Dermis blood vessel endothelial cell (primary cell): ENCODE data around the gene USP31. TPM values are rescaled to one million over a fixed set of nuclear protein-coding genes. Genes with fewer than 3 reads are reported as not detected.

Source experiments
- DNase-seq: peaks from one replicate; pipeline ENCODE4 v3.0.0; 2010
- total RNA-seq: library from RNA; depleted of rRNA; stranded (reverse); fragments of >200 nt; gene quantifications from 2 replicates; pipeline ENCODE4 v1.2.3, GENCODE V29; 2014

Gene USP31
- total RNA-seq, 1 donor from 2014 or later, result 43.7 TPM

DNA sequence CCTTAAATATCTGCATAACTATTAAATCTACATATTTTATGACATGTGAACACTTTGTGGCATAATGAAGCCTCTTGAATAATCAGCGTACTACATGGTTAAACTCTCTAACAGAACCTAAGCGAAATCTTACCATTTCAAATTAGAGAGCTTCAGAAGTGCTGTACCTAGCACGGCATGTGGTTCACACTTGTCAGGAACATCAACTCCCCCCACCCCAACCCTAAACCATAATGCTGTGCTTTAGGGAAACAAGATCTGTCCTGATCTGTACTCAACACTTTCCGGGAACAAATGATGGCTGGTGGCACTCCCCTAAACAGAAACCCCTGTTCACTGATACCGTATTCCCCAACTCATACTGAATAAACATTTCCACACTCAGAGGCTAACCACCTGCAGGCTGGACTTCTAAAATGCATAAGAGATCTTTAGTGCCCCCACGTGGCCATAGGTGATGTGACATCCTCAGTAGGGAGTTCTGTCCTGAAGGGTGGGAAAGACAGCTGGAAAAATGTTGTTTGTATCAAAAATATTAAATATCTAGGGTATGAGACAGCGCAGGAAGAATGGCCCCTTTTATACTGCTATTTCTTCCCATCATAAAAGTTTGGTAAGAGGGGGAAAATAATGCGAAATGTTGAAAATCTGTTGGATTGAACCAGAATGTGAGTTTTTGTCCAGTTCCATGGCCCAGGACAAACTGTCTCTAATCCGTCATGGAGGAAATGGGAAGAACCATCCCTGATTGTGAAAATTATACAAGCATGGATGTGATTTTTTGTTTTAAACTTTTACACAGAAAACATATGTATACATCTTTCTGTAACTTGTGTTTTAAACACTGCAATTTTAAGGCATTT, 88.6 kb downstream of the USP31 start:
- peak; percentile 86 for DNase-seq

DNA sequence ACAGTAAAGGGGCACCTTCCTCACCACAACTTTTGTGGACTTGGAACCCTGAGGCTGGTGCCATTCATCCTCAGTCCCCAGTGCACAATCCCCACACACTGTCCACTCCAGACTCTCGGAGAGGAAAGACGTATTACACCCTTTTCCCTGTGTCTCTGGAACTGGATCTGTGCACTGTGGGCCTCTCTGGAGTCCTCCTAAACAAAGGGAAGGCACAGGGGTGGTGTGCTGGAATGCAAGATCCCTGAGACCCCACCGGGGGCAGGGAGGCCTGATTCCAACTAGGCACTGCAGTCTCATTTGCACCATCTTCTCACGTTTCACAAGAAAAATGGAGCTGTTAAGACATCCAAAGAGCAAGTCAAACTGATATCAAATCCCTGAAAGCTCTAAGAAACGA, 89.8 kb downstream of the USP31 start:
- no peak for DNase-seq

DNA sequence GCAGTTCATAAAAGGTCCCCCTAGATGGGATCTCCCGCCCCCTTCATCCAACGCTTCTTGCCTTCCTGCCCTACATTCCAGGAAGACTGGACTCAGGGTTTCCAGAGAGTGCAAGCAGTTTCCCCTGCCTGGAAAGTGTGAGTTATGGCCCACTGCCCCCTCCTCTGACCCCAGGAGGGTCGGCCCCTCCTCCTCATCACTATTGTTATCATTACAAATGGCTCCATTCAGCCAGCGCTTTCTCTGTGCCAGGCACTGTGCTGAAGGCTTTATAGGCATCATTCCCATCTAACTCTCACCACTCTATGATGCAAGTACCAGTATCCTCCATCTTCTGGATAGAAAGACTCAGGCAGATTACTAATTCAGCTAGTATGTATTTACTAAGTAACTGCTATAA, 90.7 kb downstream of the USP31 start:
- DNase-seq, result no peak

DNA sequence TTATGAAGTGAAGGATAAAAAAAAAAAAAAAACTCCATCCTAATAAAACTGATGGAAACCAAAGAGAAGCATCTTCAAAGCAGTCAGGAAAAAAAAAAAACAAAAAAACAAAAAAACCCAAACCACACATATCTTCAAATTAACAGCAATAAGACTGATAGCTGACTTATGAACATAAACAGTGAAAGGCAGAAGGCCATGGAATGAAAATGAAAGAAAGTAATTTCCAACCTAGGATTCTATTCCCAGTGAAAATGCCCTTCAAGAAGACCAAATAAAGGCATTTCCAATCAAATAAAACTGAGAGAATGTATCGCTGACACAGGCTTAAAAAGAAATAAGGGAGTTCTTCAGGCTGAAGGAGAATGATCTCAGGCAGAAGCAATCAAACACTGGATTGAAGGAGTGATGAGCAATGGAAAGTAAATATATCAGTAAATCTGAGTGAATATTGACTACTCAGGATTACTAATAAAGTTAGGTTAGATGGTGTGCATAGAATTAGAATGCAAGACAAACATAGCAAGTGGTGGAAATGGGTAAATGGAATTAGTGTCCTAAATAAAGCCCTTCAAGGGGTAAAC, 92.1 kb downstream of the USP31 start:
- DNase-seq, result no peak

DNA sequence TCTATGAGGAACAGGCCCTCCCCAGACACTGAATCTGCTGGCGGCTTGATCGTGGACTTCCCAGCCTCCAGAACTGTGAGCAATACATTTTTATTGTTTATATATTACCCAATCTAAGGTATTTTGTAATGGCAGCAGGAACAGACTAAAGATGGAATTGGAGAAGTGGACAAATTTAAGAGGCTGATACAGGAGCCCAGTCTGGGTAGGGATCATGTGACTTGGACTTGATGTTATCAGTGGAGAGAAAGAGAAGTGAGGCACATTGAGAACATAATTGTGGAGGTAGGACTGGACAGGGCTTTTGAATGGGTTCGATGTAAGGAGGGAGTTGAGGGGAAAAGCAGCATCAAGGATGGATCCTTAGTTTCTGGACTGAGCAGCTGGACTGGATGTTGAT, 93.8 kb downstream of the USP31 start:
- no peak for DNase-seq

DNA sequence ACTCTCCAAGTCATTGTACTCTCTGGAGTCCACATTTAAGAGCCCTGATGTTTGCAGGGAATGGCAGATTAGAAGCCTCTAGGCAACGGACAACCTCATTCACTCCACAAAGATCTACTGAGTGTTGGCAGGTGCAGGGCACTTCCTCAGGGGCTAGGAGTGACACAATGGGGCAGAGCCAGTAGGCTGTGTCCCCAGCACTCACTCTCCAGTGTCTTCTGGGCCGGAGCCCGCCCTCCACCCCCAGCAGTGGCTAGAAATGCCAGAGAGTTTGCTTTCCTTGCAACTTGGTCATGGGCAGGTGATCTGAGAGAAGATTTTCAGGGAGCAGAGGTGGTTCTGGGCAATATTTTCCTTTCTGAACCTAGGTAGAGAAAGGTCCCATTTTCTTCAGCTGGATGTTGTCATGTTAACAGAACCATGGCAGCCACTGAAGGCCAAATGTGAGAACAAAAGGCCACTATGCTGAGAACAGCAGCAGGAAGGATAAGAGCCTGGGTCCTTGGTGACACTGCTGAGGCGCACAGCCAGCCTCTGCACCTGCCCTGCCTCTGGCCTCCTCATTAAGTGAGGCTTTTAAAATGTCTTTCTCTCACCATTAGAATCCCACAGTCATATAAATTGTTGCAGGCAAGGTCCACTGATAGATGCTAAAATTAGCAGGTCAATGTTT, 96.2 kb downstream of the USP31 start:
- no peak for DNase-seq

DNA sequence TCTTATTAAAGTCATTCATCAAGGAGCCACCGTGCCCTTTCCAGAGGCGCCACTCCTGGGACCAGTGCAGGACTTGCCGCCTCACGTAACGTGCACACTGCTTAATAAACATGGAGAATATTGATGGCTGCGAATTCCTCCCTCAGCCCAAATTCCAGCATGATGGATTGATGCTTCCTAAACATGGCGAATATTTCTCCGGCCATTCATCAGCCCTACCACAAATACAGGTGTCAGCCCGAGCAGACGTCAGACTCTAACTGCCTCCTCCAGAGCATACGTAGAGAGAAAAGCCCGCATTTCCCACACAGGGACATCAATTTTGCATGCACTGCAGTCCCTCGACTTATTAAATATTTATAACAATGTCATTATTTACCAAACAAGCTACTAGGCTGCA, 97.0 kb downstream of the USP31 start:
- no peak for DNase-seq

DNA sequence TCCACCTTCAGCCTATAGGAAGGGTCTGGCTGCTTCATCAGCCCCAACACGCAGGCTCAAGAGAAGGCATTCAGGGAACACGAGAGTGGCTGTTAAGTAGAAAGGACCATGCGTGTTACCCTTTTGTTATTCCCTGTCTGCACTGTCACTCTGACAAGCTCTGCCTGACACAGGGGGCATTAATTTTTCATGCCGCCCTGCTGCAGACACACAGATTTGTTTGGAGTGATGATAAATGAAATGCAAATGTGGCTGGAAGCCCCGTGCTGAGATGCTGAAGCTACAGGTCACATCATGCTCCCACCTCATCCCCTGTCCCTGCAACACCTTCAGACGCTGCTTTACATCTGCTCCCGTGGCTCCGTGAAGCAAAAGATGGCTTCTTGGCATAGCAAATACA, 97.7 kb downstream of the USP31 start:
- no peak for DNase-seq

DNA sequence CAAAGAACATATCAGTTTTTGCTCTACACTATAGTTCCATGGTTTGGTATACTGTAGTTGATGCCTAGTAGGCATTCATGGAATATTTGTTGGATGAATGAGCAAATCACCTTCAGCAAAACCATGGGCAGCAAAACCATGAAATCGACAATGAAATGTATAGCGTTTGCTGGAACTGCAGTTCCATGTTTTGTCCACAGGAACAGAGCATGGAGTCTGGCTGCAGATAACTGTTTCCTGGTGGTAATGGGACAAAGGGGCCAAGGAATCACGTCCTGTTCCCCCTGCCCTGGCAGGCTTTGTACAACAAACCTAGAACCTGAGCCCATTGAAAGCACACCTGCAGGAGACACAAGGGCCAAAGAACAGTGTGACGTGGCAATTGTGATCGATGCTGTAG, 101.1 kb downstream of the USP31 start:
- DNase-seq, result no peak

DNA sequence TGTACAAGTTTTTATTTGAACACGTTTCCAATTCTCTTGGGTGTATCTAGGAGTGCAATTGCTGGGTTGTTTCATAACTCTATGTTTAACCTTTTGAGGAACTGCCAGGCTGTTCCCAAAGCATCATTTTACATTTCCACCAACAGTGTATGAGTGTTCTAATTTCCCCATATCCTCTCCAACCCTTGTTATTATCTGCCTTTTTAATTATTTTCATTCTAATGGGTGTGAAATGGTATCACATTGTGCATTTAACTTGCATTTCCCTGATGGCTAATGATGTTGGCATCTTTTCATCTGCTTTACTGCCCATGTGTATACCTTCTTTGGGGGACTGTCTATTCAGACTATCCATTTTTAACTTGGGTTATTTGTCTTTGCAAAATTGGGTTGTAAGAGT, 104.2 kb downstream of the USP31 start:
- no peak for DNase-seq

DNA sequence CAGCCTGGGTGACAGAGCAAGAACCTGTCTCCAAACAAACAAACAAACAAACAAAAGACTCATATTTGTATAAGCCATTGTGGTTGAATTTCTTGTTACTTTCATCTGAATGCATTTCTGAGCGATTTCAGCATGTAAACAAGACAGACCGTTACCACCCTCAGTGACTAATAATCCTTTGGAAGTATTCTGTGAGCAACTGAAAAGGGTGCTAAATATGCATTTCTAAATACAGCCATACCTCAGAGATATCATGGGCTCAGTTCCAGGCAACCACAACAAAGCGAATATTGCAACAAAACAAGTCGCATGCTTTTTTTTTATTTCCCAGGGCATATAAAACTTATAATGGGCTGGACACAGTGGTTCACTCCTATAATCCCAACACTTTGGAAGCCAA, 109.0 kb downstream of the USP31 start:
- no peak for DNase-seq

DNA sequence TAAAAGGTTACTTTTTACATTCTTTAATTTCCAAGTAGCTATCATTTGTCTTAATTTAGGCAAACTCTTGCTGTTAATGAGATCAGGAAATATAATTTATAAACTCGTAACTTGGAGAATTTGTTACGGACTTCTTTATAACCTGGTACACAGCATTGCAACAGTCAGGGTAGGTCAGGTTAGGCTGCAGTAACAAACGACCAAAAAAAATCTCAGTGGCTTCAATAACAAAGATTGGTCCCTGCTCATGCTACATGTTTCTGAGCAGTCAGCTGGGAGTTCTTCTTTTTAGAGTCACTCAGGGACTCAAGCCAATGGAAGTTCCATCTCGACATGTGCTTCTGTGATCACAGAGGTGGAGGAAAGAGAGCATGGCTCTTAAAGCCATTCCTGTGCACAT, 110.1 kb downstream of the USP31 start:
- DNase-seq, result no peak

DNA sequence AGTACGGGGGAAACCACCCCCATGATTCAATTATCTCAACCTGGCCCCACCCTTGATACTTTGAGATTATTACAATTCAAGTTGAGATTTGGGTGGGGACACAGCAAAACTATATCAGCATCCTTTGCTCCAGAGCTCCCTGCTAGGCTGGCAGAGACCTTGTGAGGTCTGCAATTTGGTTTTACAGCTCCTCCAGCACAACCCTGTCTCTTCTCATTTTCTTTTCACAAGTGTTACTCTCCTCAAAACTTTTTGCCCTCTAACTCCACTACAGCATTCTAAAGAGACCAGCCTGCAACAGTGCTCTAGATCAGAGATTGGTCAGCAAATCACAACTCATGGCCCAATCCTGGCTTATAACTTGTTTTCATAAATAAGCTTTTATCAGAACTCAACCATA, 114.0 kb downstream of the USP31 start:
- DNase-seq, result no peak

DNA sequence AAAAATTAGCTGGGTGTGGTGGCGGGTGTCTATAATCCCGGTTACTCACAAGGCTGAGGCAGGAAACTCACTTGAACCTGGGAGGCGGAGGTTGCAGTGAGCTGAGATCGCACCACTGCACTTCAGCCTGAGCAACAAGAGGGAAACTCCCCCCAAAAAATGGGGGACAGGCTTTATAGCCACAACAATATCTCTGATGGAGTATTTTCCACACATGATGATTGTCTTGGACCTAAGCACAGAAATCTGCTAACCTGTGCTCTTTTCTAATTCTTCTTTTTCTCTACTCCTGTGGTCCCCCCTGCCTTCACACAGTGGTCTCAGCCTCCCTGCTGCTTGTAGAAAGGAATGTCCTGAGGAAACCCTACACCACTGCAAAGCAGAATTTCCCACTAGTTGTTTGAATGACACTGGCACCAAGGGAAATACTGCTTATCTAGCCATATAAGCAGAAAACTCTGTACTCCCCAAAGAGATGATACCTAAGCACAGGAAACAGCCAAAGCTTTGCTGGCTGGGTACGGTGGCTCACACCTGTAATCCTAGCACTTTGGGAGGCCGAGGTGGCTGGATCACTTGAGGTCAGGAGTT, 117.6 kb downstream of the USP31 start:
- DNase-seq, result no peak

DNA sequence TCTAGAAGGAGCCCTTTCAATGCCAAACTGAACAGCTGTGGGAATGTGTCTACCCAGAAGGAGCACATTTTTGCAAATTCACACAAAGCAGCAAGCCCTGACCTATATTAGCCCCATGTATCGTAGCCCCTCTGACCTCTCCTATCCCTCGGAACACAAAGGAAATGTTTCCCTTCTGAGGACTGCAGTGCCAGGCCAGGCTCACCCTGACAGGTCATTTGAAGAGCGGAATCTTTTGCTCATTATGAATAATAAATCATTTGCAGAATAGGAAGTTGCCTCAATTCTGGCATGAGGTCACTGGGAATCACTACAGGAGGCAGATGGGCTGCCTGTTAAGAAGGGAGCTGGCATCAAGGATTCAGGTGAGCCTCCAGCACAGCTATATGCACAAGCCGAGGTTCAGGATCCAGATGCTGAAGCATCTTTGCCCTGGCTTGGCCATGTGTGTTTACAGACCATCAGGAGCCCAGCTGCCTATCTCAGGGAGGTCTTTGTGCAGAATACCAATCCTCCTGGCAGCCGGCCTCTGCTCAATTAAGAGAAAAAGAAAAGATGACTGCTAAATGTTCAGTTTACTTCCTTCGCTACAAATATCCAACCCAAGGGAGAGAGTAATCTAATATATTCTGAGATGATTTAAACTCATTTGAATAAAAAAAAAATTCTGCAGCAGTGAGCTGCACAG, 119.4 kb downstream of the USP31 start:
- DNase-seq, result no peak

DNA sequence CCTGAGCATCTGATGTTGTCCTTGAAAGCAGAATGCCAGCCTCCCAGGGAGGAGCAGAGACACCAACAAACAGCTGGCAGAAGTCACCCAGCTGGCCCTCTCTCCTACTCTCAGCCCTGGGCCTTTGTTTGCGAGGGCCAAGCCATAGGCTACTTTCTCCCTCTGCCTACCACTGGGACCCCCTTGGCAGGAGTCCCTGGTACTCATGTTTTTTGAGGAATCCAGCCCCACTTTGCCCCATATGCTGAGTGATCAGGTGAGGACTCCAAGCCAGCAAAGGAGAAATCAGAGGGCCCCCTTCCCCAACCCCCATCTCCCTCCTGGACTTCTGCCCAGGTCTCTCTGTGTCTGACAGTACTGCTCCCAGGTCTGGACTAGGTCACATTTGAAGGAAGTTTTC, 121.9 kb downstream of the USP31 start:
- DNase-seq, result no peak

DNA sequence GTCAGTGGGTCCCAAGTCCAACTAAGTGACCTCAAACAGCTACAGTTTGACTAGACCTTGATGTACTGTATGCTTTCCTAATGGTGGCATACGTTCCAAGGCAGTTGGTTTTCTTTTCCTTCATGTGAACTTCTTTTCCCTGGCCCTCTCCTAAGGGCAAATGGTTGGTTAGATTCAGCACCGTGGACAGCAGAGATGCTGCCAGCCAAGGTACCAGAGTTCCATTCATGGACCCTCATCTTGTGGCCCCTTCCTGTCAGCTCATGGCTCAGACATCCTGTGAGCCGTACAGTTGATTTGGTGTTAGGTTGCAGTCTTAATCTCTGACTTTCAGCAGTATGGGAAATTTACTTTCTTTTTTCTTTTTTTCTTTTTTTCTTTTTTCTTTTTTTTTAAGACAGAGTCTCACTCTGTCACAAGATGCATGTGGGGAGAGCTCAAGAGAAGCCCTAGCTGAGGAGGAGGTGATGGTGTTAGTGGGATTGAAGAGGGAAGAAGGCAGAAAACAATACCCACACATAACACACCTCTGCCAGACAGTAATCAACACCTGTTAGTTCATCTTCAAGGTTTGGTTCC, 122.4 kb downstream of the USP31 start:
- peak; percentile 39 for DNase-seq

DNA sequence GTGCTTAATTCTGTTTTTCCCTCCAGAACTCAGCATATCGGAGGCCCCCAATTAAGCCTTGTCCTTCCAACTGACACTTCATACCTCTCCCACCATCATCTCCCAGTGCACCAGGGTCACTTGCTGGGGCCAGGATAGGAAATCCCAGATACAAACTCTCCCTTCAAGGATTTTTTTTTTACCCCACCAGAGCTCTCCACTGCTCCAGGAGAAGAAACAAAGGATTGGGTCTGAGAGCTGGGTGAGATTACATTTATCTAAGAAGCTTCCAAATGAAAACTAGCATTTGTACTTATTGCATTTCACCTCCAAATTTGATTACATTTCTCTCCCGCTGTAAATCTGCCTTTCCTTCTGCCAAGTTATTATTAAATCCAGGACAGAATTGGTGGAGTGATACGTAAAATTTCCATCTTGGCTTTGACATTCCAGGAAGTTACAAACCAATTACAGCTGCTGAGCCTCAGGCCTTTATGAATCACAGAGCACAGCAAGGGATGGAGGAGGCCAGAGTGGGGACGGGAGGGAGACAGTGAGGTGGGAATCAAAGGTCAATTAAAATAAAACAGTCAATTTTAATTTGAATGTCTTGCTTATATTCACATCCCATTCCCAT, 123.5 kb downstream of the USP31 start:
- no peak for DNase-seq

DNA sequence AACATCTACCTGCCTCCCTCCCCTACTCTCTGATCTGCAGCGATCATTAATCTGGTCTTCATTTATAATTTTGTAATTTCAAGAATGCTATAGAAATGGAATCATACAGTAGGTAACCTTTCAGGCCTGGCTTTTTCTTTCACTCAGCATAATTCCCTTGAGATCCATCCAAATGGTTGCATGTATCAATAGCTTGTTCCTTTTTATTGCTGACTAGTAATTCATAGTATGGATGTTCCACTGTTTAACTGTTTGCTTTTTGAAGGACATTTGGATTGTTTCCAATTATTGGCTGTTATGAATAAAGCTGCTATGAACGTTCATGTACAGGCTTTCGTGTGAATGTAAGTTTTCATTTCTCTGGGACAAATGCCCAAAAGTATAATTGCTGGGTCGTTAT, 125.2 kb downstream of the USP31 start:
- DNase-seq, result no peak

DNA sequence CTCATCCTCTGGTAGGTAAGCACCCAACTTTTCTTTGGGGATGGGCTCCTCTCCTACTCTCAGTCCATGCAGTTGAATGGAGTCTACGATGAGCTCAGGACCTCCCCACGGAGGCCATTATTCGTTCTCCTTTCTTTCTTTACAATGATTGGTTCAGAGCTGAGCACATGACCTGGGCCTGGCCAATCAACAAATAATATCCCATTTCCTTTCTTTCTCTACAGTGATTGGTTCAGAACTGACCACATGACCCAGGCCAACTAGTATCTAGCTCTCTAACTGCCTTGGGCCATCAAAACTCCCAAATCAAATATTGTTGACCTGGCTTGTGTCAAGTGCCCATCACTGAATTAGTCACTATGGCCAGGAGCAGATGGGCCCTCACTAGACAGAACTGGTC, 129.2 kb downstream of the USP31 start:
- DNase-seq, result no peak

DNA sequence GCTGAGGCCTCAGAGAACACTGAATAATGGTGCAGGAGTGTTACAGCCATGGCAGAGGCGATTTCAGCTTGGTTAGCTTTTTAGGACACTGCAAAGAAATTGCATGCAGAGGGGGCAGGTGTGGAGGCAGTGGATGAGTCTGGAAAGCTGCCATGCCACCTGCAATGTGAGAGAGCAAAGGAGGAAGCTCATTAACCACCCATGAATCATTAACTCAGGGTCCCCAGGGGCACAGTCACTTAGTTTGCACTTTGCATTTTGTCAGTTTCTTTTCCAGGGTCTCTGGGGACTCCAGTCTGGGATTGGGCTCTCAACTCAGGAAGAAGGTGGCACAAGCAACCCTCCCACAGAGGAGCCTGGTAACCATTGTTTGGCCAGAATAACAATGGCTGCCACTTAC, 132.9 kb downstream of the USP31 start:
- no peak for DNase-seq

DNA sequence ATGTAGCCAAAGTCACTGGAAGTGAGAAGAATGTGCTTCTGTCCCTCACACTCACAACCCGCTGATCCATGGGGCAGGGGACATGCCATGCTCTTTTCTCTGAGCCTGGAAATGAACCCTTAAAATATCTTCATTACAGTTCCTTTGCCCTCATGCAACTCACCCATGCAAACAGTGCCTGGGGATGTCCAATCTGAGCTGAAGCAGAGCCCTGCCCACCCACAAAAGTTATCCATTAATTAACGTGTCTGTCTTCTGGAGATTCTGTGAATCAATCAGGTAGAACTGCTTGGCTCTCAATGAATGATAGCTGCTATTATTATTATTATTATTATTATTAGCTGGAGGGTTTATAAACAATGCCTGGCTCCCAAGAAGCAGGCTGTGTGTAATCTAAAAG, 133.7 kb downstream of the USP31 start:
- no peak for DNase-seq
